ENCODE measurements around the gene MAPKBP1. TPM values are rescaled to one million over a fixed set of nuclear protein-coding genes. Genes with fewer than 3 reads are reported as not detected.

The MAPKBP1 gene
- polyA plus RNA-seq, 1 experiment, result 8.3 TPM

GRCh38 chr15:41876007-41876406, 101.7 kb downstream of the MAPKBP1 start:
- CTCF ChIA-PET, result no interaction called here
- TF ChIP-seq, protein P1, sequence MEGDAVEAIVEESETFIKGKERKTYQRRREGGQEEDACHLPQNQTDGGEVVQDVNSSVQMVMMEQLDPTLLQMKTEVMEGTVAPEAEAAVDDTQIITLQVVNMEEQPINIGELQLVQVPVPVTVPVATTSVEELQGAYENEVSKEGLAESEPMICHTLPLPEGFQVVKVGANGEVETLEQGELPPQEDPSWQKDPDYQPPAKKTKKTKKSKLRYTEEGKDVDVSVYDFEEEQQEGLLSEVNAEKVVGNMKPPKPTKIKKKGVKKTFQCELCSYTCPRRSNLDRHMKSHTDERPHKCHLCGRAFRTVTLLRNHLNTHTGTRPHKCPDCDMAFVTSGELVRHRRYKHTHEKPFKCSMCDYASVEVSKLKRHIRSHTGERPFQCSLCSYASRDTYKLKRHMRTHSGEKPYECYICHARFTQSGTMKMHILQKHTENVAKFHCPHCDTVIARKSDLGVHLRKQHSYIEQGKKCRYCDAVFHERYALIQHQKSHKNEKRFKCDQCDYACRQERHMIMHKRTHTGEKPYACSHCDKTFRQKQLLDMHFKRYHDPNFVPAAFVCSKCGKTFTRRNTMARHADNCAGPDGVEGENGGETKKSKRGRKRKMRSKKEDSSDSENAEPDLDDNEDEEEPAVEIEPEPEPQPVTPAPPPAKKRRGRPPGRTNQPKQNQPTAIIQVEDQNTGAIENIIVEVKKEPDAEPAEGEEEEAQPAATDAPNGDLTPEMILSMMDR (IDR thresholded peaks at IDR 0.05; ENCODE audit: insufficient read depth, low read depth, low read length), result no peak
- no peak overlapping the region for H3K4me3 ChIP-seq (ENCODE audit: low read depth, low read length)
- DNase-seq (ENCODE audit: low read depth), result no peak
- peaks cover 5% of the 10 kb centered on the region; the same call in 1 of the 2 replicates for H3K27me3 ChIP-seq (ENCODE audit: control insufficient read depth, insufficient read depth, low read length)
- no peaks in the 10 kb centered on the region for H3K36me3 ChIP-seq (ENCODE audit: control insufficient read depth, insufficient read depth, low read length)
- POLR2A ChIA-PET, result no interaction called here

GRCh38 chr15:41876689-41877088, 102.4 kb downstream of the MAPKBP1 start:
- Histone ChIP-seq H3K36me3 (ENCODE audit: control insufficient read depth, insufficient read depth, low read length) (no peaks in the 10 kb centered on the region), H3K4me3 (ENCODE audit: low read depth, low read length) (no peak overlapping the region), H3K27me3 (ENCODE audit: control insufficient read depth, insufficient read depth, low read length) (peaks cover 10% of the 10 kb centered on the region)
- TF ChIP-seq, protein P1 (IDR thresholded peaks at IDR 0.05; ENCODE audit: insufficient read depth, low read depth, low read length), result no peak
- DNase-seq (ENCODE audit: low read depth), result no peak
- ChIA-PET POLR2A (no interaction called here), CTCF (no interaction called here)

Small RNA genes within 50 kb of the gene (small RNA-seq; reads per million reads assigned to genes)
- gene JMJD7-PLA2G4B (ENCODE audit: insufficient read length, low read depth, low replicate concordance) (not detected), gene MIR4310 (ENCODE audit: insufficient read length, low read depth, low replicate concordance) (not detected), gene RNA5SP393 (ENCODE audit: insufficient read length, low read depth, low replicate concordance) (not detected)

Other genes starting within 250 kb of the MAPKBP1 start
- 6.4 and 14.2 TPM in 2 replicates for gene RPAP1, start 230.2 kb upstream of the MAPKBP1 start, polyA plus RNA-seq (2011; rRNA removed)
- 13.5 and 18.8 TPM in 2 replicates for gene TYRO3, start 215.3 kb upstream of the MAPKBP1 start, polyA plus RNA-seq (2011; rRNA removed)
- gene MGA, start 114.1 kb upstream of the MAPKBP1 start, polyA plus RNA-seq (2011; rRNA removed), result 4.7 and 8.0 TPM in 2 replicates
- 2.8 and 3.4 TPM in 2 replicates for gene JMJD7, start 53.6 kb downstream of the MAPKBP1 start, polyA plus RNA-seq (2011; rRNA removed)
- gene PLA2G4B, start 64.4 kb downstream of the MAPKBP1 start, polyA plus RNA-seq (2011; rRNA removed), result 2.1 and 2.4 TPM in 2 replicates
- gene SPTBN5, start 119.6 kb downstream of the MAPKBP1 start, polyA plus RNA-seq (2011; rRNA removed), result 0.04 and 0.05 TPM in 2 replicates
- gene EHD4, start 198.1 kb downstream of the MAPKBP1 start, polyA plus RNA-seq (2011; rRNA removed), result 14.9 and 17.0 TPM in 2 replicates
- not detected in 2 replicates for gene PLA2G4E, start 246.6 kb downstream of the MAPKBP1 start, polyA plus RNA-seq (2011; rRNA removed)

Data from BJ (cell line).